Upper lobe of left lung (tissue), 4 donors: ENCODE results near the gene NET1.

Experiments used
- POLR2A ChIP-seq, 4 donors: fragments of 450-650 bp; IDR thresholded peaks; one replicate each; pipeline ENCODE4 v1.5.1; 2016 to 2017; ENCODE audit warnings: antibody characterized with exemption in 4 of 4, mild to moderate bottlenecking in 2 of 4
- TF ChIP-seq, protein P1 (sequence below), 6 experiments: fragments of 450-650 bp in 4 of 6; fragments of 200-600 bp in 2 of 6; sonication (generic) in 2 of 6; IDR thresholded peaks; one replicate each; pipeline ENCODE4 v1.5.1; 2016 to 2019; ENCODE audit warnings: antibody characterized with exemption in 6 of 6

DNA sequence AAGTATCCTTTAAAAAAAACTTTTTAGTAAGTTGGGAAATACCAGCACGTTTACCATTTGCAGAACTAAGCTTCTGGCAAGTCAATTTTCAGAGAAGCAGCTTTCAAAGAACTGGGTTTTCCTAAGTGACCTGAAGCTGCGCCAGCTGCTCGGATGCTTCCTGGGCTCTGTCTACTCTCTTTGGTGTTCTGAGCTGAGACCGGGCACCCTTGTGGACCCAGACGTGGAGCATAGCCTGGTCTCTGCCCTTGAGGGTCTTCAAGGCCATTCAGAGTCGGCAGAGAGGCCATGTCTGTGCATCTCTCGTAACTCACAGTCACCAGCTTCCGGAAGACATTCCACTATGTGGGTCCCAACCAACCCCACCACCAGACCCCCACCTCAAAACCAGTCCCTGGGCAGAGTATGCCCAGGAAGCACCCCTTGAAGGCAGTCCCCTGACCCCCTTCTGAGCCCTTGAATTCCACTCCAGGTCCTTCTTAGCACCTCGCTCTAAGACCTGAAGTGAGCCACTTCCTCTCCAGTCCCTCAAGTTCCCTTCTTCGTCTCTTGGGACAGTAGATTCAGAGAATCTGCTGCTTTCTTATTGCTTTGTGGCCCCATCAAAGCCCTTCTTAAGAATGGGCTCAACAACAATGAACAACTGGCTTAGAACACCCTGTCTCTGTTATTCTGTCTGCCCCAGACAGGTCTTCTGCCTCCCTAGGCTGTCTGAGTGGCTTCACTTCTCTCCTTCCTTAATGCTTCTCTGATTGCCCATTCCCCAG is 78.5 kb downstream of the NET1 start:
- TF ChIP-seq, protein P1, sequence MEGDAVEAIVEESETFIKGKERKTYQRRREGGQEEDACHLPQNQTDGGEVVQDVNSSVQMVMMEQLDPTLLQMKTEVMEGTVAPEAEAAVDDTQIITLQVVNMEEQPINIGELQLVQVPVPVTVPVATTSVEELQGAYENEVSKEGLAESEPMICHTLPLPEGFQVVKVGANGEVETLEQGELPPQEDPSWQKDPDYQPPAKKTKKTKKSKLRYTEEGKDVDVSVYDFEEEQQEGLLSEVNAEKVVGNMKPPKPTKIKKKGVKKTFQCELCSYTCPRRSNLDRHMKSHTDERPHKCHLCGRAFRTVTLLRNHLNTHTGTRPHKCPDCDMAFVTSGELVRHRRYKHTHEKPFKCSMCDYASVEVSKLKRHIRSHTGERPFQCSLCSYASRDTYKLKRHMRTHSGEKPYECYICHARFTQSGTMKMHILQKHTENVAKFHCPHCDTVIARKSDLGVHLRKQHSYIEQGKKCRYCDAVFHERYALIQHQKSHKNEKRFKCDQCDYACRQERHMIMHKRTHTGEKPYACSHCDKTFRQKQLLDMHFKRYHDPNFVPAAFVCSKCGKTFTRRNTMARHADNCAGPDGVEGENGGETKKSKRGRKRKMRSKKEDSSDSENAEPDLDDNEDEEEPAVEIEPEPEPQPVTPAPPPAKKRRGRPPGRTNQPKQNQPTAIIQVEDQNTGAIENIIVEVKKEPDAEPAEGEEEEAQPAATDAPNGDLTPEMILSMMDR (IDR thresholded peaks at IDR 0.05), result no peak
- TF ChIP-seq POLR2A (IDR thresholded peaks at IDR 0.05), result no peak
